HepG2 (cell line): ENCODE measurements around the gene OTOP2. TPM values are rescaled to one million over a fixed set of nuclear protein-coding genes. Genes with fewer than 3 reads are reported as not detected.

Experiments
- ATAC-seq: fragments of 200-7000 bp; cut with Tn5 transposase; 3 replicates; pipeline ENCODE4 v1.9.1; 2020; ENCODE audit warnings: mild to moderate bottlenecking, moderate library complexity
- BruUV-seq: library from RNA; stranded (reverse); fragments of 400-500 nt; replicated peaks from 2 replicates; lab custom pipeline; 2021; lab: Mats Ljungman, UMichigan
- CTCF ChIA-PET: fragments of 300-600 bp; formaldehyde crosslinking; extraction: SDS; loops from one replicate; lab custom pipeline; 2021; ENCODE audit warnings: low total read pairs, inconsistent platforms, low intra/inter-chr PET ratio; lab: Yijun Ruan, JAX
- POLR2A ChIA-PET: fragments of 350-600 bp; sonication (Branson Sonifier 250); formaldehyde crosslinking; loops from one replicate; lab custom pipeline; 2020; ENCODE audit warnings: antibody characterized with exemption, inconsistent platforms; lab: Yijun Ruan, JAX
- DNase-seq: peaks from one replicate; pipeline ENCODE4 v3.0.0-alpha.2; 2015; ENCODE audit warnings: low spot score
- FAIRE-seq: peaks from 3 replicates; lab custom pipeline; 2011; peaks lifted over from hg19 to GRCh38; lab: Jason Lieb, UNC
- H2AFZ ChIP-seq: one replicate; pipeline ENCODE4 v1.6.1; 2011; ENCODE audit warnings: low read length, inconsistent platforms
- H3K27ac ChIP-seq: fragments of 300-600 bp; 3 replicates; pipeline ENCODE4 v1.8.0; 2011; ENCODE audit warnings: mixed run types, mild to moderate bottlenecking, mixed read lengths, low read length, inconsistent platforms; ENCODE audit not compliant: insufficient read depth; ENCODE audit errors: extremely low read length
- H3K27me3 ChIP-seq, 2 experiments: fragments of 200-600 bp in 1 of 2; 2 replicates in 1 of 2; 3 replicates in 1 of 2; pipeline versions ENCODE4 v1.6.0 to v1.8.0; 2011; ENCODE audit warnings: low read length in 2 of 2, mild to moderate bottlenecking in 2 of 2, moderate library complexity in 2 of 2, inconsistent platforms in 1 of 2; ENCODE audit not compliant: insufficient read depth in 2 of 2, control insufficient read depth in 1 of 2
- H3K36me3 ChIP-seq, 2 experiments: fragments of 200-600 bp in 1 of 2; replicated peaks in 1 of 2; 2 replicates in 1 of 2; 3 replicates in 1 of 2; pipeline versions ENCODE4 v1.5.1 to v1.8.0; 2011; ENCODE audit warnings: low read length in 2 of 2, inconsistent platforms in 1 of 2; ENCODE audit not compliant: insufficient read depth in 2 of 2, control insufficient read depth in 1 of 2
- H3K4me1 ChIP-seq: 2 replicates; pipeline ENCODE4 v1.5.1; 2012; ENCODE audit warnings: low read length, inconsistent platforms; ENCODE audit not compliant: insufficient read depth
- H3K4me2 ChIP-seq: 2 replicates; pipeline ENCODE4 v1.6.0; 2011; ENCODE audit warnings: low read depth, low read length, inconsistent platforms
- H3K4me3 ChIP-seq, 3 experiments: fragments of 200-600 bp in 1 of 3; sonication (generic), shearing (Covaris generic) in 1 of 3; replicated peaks in 1 of 3; 2 replicates each; pipeline ENCODE4 v1.5.1; 2011 to 2016; ENCODE audit warnings: low read length in 3 of 3, inconsistent platforms in 2 of 3, low read depth in 2 of 3, mild to moderate bottlenecking in 2 of 3, control low read depth in 1 of 3, mixed read lengths in 1 of 3; ENCODE audit not compliant: insufficient read depth in 1 of 3
- H3K79me2 ChIP-seq: one replicate; pipeline ENCODE4 v1.6.1; 2011; ENCODE audit warnings: low read length, inconsistent platforms; ENCODE audit not compliant: insufficient read depth
- H3K9ac ChIP-seq: 2 replicates; pipeline ENCODE4 v1.6.0; 2011; ENCODE audit warnings: mild to moderate bottlenecking, low read depth, low read length, inconsistent platforms; ENCODE audit not compliant: insufficient read depth
- H3K9me3 ChIP-seq: 2 replicates; pipeline ENCODE4 v1.5.1; 2012; ENCODE audit warnings: mild to moderate bottlenecking, low read length
- H4K20me1 ChIP-seq: 2 replicates; pipeline ENCODE4 v1.6.0; 2011; ENCODE audit warnings: inconsistent platforms, mild to moderate bottlenecking, low read length, moderate library complexity; ENCODE audit not compliant: insufficient read depth
- SP140L ChIP-seq: sonication (generic); formaldehyde crosslinking; IDR thresholded peaks from 2 replicates; pipeline ENCODE4 v1.4.0; 2020; ENCODE audit warnings: missing genetic modification reagents, borderline replicate concordance
- ZNF350 ChIP-seq: sonication (generic); formaldehyde crosslinking; IDR thresholded peaks from 2 replicates; pipeline ENCODE4 v1.4.0; 2020; ENCODE audit warnings: mild to moderate bottlenecking, low read depth, missing genetic modification reagents, borderline replicate concordance
- ZNF781 ChIP-seq: sonication (generic); formaldehyde crosslinking; IDR thresholded peaks from 2 replicates; pipeline ENCODE4 v1.5.1; 2020; ENCODE audit warnings: borderline replicate concordance, mild to moderate bottlenecking, missing genetic modification reagents; ENCODE audit errors: not compliant biosample characterization
- WGBS: methylation state at CpG from one replicate; pipeline ENCODE4 v1.1.6; 2017; ENCODE audit warnings: low lambda C conversion rate; 5-methylcytosine and 5-hydroxymethylcytosine counted together
- in situ Hi-C: cut with HindIII; loops from 2 replicates; pipeline ENCODE4 v1.10.0; 2017; ENCODE audit warnings: low pct_unique_long_range_greater_than_20kb; ENCODE audit not compliant: extremely low pct_ligation_motif_present
- intact Hi-C: fragments of 100-400 bp; cut with micrococcal nuclease; formaldehyde crosslinking; loops from one replicate; pipeline ENCODE4 v1.10.0; 2022; ENCODE audit not compliant: unreplicated experiment
- polyA plus RNA-seq, 8 experiments: library from polyadenylated mRNA; depleted of rRNA in 3 of 8; stranded (reverse) in 7 of 8; unstranded in 1 of 8; fragments of >200 nt; fragmentation: Illumina TruSeq in 4 of 8; extraction: Trizol in 4 of 8; gene quantifications; 2 replicates each; pipeline versions ENCODE4 v1.2.1 to v1.2.3, GENCODE V29; 2011 to 2016; ENCODE audit warnings: low read depth in 4 of 8, missing spikeins in 1 of 8, mixed read lengths in 1 of 8; ENCODE audit not compliant: insufficient read depth in 1 of 8
- total RNA-seq, 5 experiments: library from RNA; depleted of rRNA; stranded (reverse); fragments of >200 nt; fragmentation: Illumina TruSeq; extraction: Trizol; gene quantifications; 2 replicates each; pipeline ENCODE4 v1.2.3, GENCODE V29; 2016; ENCODE audit warnings: low read depth in 1 of 5
- TF ChIP-seq, protein P1 (sequence below): sonication (generic); formaldehyde crosslinking; IDR thresholded peaks from 2 replicates; pipeline ENCODE4 v1.8.1; 2023; ENCODE audit warnings: missing genetic modification reagents, inconsistent platforms, borderline replicate concordance

The OTOP2 gene
- total and polyA plus RNA-seq, 2 of the 13 experiments (the other 11 are each of a cell fraction or from before 2014, with no cell fraction given) = not detected

DNA sequence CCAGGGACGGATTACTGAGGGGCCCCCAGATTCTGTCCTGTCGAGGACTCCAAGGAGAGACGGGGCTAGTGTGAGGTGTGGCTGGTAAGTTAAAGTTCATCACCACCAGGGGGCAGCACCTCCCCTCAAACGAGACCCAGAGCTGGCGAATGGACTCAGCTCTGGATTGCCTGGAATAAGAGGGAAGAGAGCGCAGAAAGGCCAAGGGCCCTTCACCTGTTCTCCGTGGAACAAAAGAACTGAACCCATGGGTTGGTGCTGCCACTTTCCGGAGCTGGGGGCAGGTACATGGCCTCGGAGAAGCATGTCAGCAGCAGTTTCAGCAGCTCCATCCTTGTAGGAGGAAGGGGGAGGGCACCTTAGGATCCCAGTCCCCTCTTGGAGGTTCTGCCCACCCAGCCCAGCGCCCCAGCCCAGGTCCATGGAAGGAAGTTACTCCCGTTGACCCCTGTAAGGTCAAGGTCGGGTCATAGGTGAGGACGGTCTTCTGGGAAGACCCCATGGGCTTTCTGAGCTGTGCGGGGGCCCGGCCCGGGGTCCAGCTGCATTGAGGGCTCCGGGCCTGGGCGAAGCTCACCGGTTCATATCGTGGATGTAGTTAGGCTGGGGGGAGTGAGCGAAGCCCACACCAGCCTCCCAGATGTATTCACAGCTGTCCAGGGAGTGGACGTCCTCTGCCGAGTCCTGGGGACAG lies 37.7 kb downstream of the OTOP2 start (continued):
- TF ChIP-seq, protein P1, sequence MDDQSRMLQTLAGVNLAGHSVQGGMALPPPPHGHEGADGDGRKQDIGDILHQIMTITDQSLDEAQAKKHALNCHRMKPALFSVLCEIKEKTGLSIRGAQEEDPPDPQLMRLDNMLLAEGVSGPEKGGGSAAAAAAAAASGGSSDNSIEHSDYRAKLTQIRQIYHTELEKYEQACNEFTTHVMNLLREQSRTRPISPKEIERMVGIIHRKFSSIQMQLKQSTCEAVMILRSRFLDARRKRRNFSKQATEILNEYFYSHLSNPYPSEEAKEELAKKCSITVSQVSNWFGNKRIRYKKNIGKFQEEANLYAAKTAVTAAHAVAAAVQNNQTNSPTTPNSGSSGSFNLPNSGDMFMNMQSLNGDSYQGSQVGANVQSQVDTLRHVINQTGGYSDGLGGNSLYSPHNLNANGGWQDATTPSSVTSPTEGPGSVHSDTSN = no peak
- TF ChIP-seq SP140L (CRISPR knock-in tag) (no peak), ZNF781 (CRISPR knock-in tag) (no peak)

DNA sequence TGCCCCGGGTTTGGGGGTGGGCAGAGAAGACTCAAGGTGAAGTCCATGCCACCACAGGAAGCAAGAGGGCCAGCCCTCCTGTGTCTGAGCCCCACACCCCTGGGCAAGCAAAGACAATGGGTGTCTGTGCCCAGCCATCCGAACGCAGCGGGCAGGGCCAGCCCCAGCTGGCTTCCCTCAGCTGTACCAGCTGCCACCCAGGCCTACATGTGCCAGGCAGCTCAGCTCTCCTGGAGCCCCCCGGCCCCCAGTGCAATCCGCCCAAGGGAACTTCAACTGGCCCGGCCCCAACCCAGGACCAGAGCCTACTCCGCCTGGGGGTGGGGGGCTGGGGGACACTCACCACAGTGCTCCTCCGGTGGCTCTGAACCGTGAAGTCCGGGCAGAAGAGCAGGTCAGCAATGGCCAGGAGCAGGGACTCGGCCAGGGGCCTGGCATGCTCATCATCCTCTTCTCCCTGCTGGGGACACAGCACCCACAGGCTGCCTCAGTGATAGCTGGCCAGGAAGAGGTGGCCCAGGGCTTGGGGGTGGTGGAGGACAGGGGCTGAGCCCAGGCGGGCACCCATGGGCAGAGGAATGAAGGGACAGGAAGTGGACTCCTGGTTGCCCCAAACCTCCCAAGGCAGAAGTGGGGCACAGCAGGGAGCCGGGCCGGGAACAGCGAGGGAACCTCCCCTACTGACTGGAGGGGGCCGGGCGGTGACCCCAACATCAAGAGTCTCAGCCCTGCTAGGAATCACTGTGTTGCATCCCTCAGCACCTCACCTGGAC lies 38.7 kb downstream of the OTOP2 start:
- H3K36me3 ChIP-seq = no peaks in the 10 kb centered on the region
- no peak for FAIRE-seq
- no peak for TF ChIP-seq ZNF350 (CRISPR knock-in tag)
- intact Hi-C loops = loop anchor here (5.0 kb wide), 1 partner anchor 171 kb away; no protein-coding TSS in a partner anchor
- H4K20me1 ChIP-seq = no peaks in the 10 kb centered on the region
- H3K79me2 ChIP-seq = no peaks in the 10 kb centered on the region
- no peaks in the 10 kb centered on the region for H3K9me3 ChIP-seq
- no peak overlapping the region for H2AFZ ChIP-seq
- no peaks in the 10 kb centered on the region; a peak in 2 of 5 replicates for H3K27me3 ChIP-seq
- BruUV-seq = no TSS peak
- no peak for DNase-seq
- H3K4me3 ChIP-seq = no peak overlapping the region
- in situ Hi-C loops = loop anchor here (5.0 to 10.0 kb wide), 2 partner anchors 44 to 452 kb away; no protein-coding TSS in a partner anchor
- peaks cover 6% of the 10 kb centered on the region; the same call in 1 of the 2 replicates for H3K4me1 ChIP-seq
- ChIA-PET POLR2A (interaction anchor here (1.1 to 5.2 kb wide), 6 partner anchors 8 to 218 kb away, joined by 3 to 94 read pairs (median 12); partner anchors contain the start of genes FDXR, HID1, MRPL58 and SLC16A5), CTCF (interaction anchor here (2.6 kb wide), 1 partner anchor 44 kb away, joined by 44 read pairs; no protein-coding TSS in a partner anchor)
- no peak overlapping the region for H3K27ac ChIP-seq
- no peak for ATAC-seq
- WGBS = 67% methylated on average over 11 of the region's 18 CpGs
- no peak overlapping the region for H3K4me2 ChIP-seq
- no peak overlapping the region for H3K9ac ChIP-seq
